SKM-1 (cell line): ENCODE measurements around the gene ANKRD65.
"Not testable (repeated sequence)": the region's sequence is repeated elsewhere in the genome, so short reads cannot be mapped to it uniquely, and the experiment has no call there.

Source experiments
- DNase-seq: peaks from one replicate; lab custom pipeline; 2025; ENCODE audit not compliant: unreplicated experiment; lab: John Stamatoyannopoulos, UW

ANKRD65 gene

GRCh38 chr1:1399187-1399871 lies 21.7 kb downstream of the ANKRD65 start, which contains the start of gene CCNL2:
CCNL2 (minus strand) TSS chr1:1399335; CDS start chr1:1399306, 29 bp downstream.
- peak; percentile 83 for DNase-seq

- no peak for DNase-seq
Observed at GRCh38 chr1:1398677-1399186, 22.3 kb downstream of the ANKRD65 start.

GRCh38 chr1:1397839-1398523 lies 23.1 kb downstream of the ANKRD65 start:
- no peak for DNase-seq

- DNase-seq: no peak
Observed at GRCh38 chr1:1395166-1395565, 25.9 kb downstream of the ANKRD65 start.

GRCh38 chr1:1394116-1394515 lies 27.0 kb downstream of the ANKRD65 start:
- no peak for DNase-seq

GRCh38 chr1:1393428-1393827 lies 27.6 kb downstream of the ANKRD65 start:
- no peak for DNase-seq

- no peak for DNase-seq
Observed at GRCh38 chr1:1393014-1393413, 28.1 kb downstream of the ANKRD65 start.

- no peak for DNase-seq
Observed at GRCh38 chr1:1391225-1391624, 29.9 kb downstream of the ANKRD65 start.

- no peak for DNase-seq
Observed at GRCh38 chr1:1390675-1391074, 30.4 kb downstream of the ANKRD65 start.

GRCh38 chr1:1388078-1388472 lies 33.0 kb downstream of the ANKRD65 start:
- DNase-seq: no peak

GRCh38 chr1:1387098-1388077 lies 33.7 kb downstream of the ANKRD65 start:
- no peak for DNase-seq

- no peak for DNase-seq
Observed at GRCh38 chr1:1385931-1386330, 35.1 kb downstream of the ANKRD65 start.

GRCh38 chr1:1385339-1385738 lies 35.7 kb downstream of the ANKRD65 start:
- not testable (repeated sequence) for DNase-seq

GRCh38 chr1:1381294-1381693 lies 39.8 kb downstream of the ANKRD65 start:
- no peak for DNase-seq

- no peak for DNase-seq
Observed at GRCh38 chr1:1380860-1381259, 40.2 kb downstream of the ANKRD65 start.

- DNase-seq: no peak
Observed at GRCh38 chr1:1377540-1378205, 43.4 kb downstream of the ANKRD65 start.

- no peak for DNase-seq
Observed at GRCh38 chr1:1376551-1377226, 44.4 kb downstream of the ANKRD65 start.

- DNase-seq: peak; percentile 100
Observed at GRCh38 chr1:1374929-1375662, 46.0 kb downstream of the ANKRD65 start, which contains the start of gene AURKAIP1. AURKAIP1 (minus strand) TSS chr1:1375207; CDS start chr1:1374756, 451 bp downstream.

GRCh38 chr1:1374589-1374928 lies 46.5 kb downstream of the ANKRD65 start:
- DNase-seq: no peak
